CD4-positive, alpha-beta T cell treated with Interleukin-1 beta for 1 hour (primary cell): ENCODE data around the gene CBX5.

Experiments used
- DNase-seq, 2 donors: peaks; one replicate each; pipeline ENCODE4 v3.0.0-alpha.2; 2020 to 2022

CBX5 gene

GRCh38 chr12:54222609-54223008 lies 57.3 kb downstream of the CBX5 start:
- DNase-seq = no peak

- no peak for DNase-seq
Observed at GRCh38 chr12:54221402-54221984, 58.4 kb downstream of the CBX5 start.

GRCh38 chr12:54220567-54220966 lies 59.4 kb downstream of the CBX5 start:
- no peak for DNase-seq

- peak; percentile 61 to 64 for DNase-seq
Observed at GRCh38 chr12:54220092-54220557, 59.8 kb downstream of the CBX5 start.

GRCh38 chr12:54217774-54218241 lies 62.1 kb downstream of the CBX5 start:
- DNase-seq = peak in 1 of 2 donors; percentile 22

GRCh38 chr12:54216797-54217661 lies 62.9 kb downstream of the CBX5 start:
- peak; percentile 83 to 86 for DNase-seq

- peak; percentile 42 to 49 for DNase-seq
Observed at GRCh38 chr12:54215989-54216796, 63.7 kb downstream of the CBX5 start.

GRCh38 chr12:54214553-54215406 lies 65.1 kb downstream of the CBX5 start:
- peak; percentile 93 for DNase-seq

GRCh38 chr12:54213079-54213478 lies 66.8 kb downstream of the CBX5 start:
- DNase-seq = no peak

GRCh38 chr12:54211920-54212319 lies 68.0 kb downstream of the CBX5 start:
- no peak for DNase-seq

GRCh38 chr12:54210400-54210790 lies 69.5 kb downstream of the CBX5 start:
- DNase-seq = no peak

- no peak for DNase-seq
Observed at GRCh38 chr12:54208591-54208990, 71.3 kb downstream of the CBX5 start.

GRCh38 chr12:54207539-54208294 lies 72.2 kb downstream of the CBX5 start:
- peak; percentile 70 to 77 for DNase-seq

GRCh38 chr12:54206791-54207190 lies 73.1 kb downstream of the CBX5 start:
- no peak for DNase-seq

- no peak for DNase-seq
Observed at GRCh38 chr12:54204316-54204715, 75.6 kb downstream of the CBX5 start.

- peak; percentile 68 to 69 for DNase-seq
Observed at GRCh38 chr12:54201001-54201794, 78.7 kb downstream of the CBX5 start.

- DNase-seq = no peak
Observed at GRCh38 chr12:54200412-54200811, 79.5 kb downstream of the CBX5 start.

- DNase-seq = no peak
Observed at GRCh38 chr12:54199917-54200316, 80.0 kb downstream of the CBX5 start.

- no peak for DNase-seq
Observed at GRCh38 chr12:54199034-54199433, 80.9 kb downstream of the CBX5 start.

- no peak for DNase-seq
Observed at GRCh38 chr12:54197431-54197909, 82.5 kb downstream of the CBX5 start.
